Measurements from ENCODE around the gene TUFT1. TPM values are rescaled to one million over a fixed set of nuclear protein-coding genes. Genes with fewer than 3 reads are reported as not detected.

The TUFT1 gene
- total RNA-seq (2021) (2.6 and 4.4 TPM in 2 replicates), Bru-seq, nascent RNA (percentile 46 among the genes with signal in this experiment), BruChase-seq, experiment 1, labeled RNA remaining after a 2-hour chase (percentile 44 among the genes with signal in this experiment), BruChase-seq, experiment 2, labeled RNA remaining after a 6-hour chase (percentile 44 among the genes with signal in this experiment)
- long read RNA-seq, transcript TUFT1-202 (12 exons, 3,033 nt), result major isoform, 10 of 15 reads
- long read RNA-seq, partial matches to known transcripts, result 1 of 15 reads
- long read RNA-seq, other reads (novel, unspliced or antisense), result 0 of 15 reads

GRCh38 chr1:151540021-151540981 lies at the start of gene TUFT1:
TUFT1 (plus strand) TSS chr1:151540309; CDS start chr1:151540367, 58 bp downstream.
- BruUV-seq (replicated peaks), result TSS peak; percentile 35
- peak; percentile 94 for DNase-seq (ENCODE audit: low spot score)
- POLR2A ChIA-PET (ENCODE audit: low non-redundant PET), result interaction anchor here (0.6 kb wide), 1 partner anchor 15 kb away, joined by 6 read pairs; no protein-coding TSS in a partner anchor
- Histone ChIP-seq H3K4me3 (ENCODE audit: low read depth, low read length, poor library complexity, severe bottlenecking) (peak within 1 kb of the TSS; percentile 58), H3K4me1 (ENCODE audit: insufficient read depth, low read length, poor library complexity, severe bottlenecking) (peaks cover 27% of the 10 kb centered on the region), H3K27me3 (replicated peaks; ENCODE audit: insufficient read depth, low read depth, low read length, poor library complexity) (no peaks in the 10 kb centered on the region), H3K36me3 (ENCODE audit: insufficient read depth, low read length, poor library complexity, severe bottlenecking) (no peaks in the 10 kb centered on the region), H3K27ac (ENCODE audit: low read depth, low read length, poor library complexity, severe bottlenecking) (peak within 1 kb of the TSS; percentile 76), H3K9me3 (ENCODE audit: low read depth, low read length, poor library complexity, severe bottlenecking) (no peaks in the 10 kb centered on the region)
- CTCF ChIA-PET, result no interaction called here
- intact Hi-C loops (cut with micrococcal nuclease; ENCODE audit: unreplicated experiment), result no loop called here
- TF ChIP-seq CTCF (conservative IDR thresholded peaks at IDR 0.05; ENCODE audit: low read depth, low read length) (no peak), EZH2 (IDR thresholded peaks at IDR 0.05; ENCODE audit: borderline replicate concordance, low read depth, low read length, poor library complexity, severe bottlenecking) (no peak)

- intact Hi-C loops (cut with micrococcal nuclease; ENCODE audit: unreplicated experiment), result no loop called here
- CTCF ChIA-PET, result no interaction called here
- TF ChIP-seq CTCF (conservative IDR thresholded peaks at IDR 0.05; ENCODE audit: low read depth, low read length) (no peak), EZH2 (IDR thresholded peaks at IDR 0.05; ENCODE audit: borderline replicate concordance, low read depth, low read length, poor library complexity, severe bottlenecking) (no peak)
- no TSS peak for BruUV-seq (replicated peaks)
- no peak for DNase-seq (ENCODE audit: low spot score)
- no peak overlapping the region for H3K4me3 ChIP-seq (ENCODE audit: low read depth, low read length, poor library complexity, severe bottlenecking)
- no peaks in the 10 kb centered on the region for H3K9me3 ChIP-seq (ENCODE audit: low read depth, low read length, poor library complexity, severe bottlenecking)
- H3K27ac ChIP-seq (ENCODE audit: low read depth, low read length, poor library complexity, severe bottlenecking), result no peak overlapping the region
- POLR2A ChIA-PET (ENCODE audit: low non-redundant PET), result no interaction called here
- H3K27me3 ChIP-seq (replicated peaks; ENCODE audit: insufficient read depth, low read depth, low read length, poor library complexity), result no peaks in the 10 kb centered on the region
- no peaks in the 10 kb centered on the region for H3K36me3 ChIP-seq (ENCODE audit: insufficient read depth, low read length, poor library complexity, severe bottlenecking)
- H3K4me1 ChIP-seq (ENCODE audit: insufficient read depth, low read length, poor library complexity, severe bottlenecking), result peaks cover 19% of the 10 kb centered on the region
Observed at GRCh38 chr1:151491641-151492040, 48.5 kb upstream of the TUFT1 start.

- ChIA-PET POLR2A (ENCODE audit: low non-redundant PET) (no interaction called here), CTCF (no interaction called here)
- Histone ChIP-seq H3K9me3 (ENCODE audit: low read depth, low read length, poor library complexity, severe bottlenecking) (no peaks in the 10 kb centered on the region), H3K27me3 (replicated peaks; ENCODE audit: insufficient read depth, low read depth, low read length, poor library complexity) (no peaks in the 10 kb centered on the region), H3K4me3 (ENCODE audit: low read depth, low read length, poor library complexity, severe bottlenecking) (no peak overlapping the region), H3K4me1 (ENCODE audit: insufficient read depth, low read length, poor library complexity, severe bottlenecking) (peaks cover 19% of the 10 kb centered on the region), H3K36me3 (ENCODE audit: insufficient read depth, low read length, poor library complexity, severe bottlenecking) (no peaks in the 10 kb centered on the region), H3K27ac (ENCODE audit: low read depth, low read length, poor library complexity, severe bottlenecking) (no peak overlapping the region)
- TF ChIP-seq CTCF (conservative IDR thresholded peaks at IDR 0.05; ENCODE audit: low read depth, low read length) (no peak), EZH2 (IDR thresholded peaks at IDR 0.05; ENCODE audit: borderline replicate concordance, low read depth, low read length, poor library complexity, severe bottlenecking) (no peak)
- no peak for DNase-seq (ENCODE audit: low spot score)
- intact Hi-C loops (cut with micrococcal nuclease; ENCODE audit: unreplicated experiment), result no loop called here
- BruUV-seq (replicated peaks), result no TSS peak
Observed at GRCh38 chr1:151492120-151492519, 48.0 kb upstream of the TUFT1 start.

Measured in A673 (cell line).